ENCODE data around the gene VWC2L.

Gene VWC2L

GRCh38 chr2:214529021-214529420 lies 118.2 kb downstream of the VWC2L start:
- no peaks in the 10 kb centered on the region for H3K4me1 ChIP-seq (ENCODE audit: control insufficient read depth, insufficient read depth, low read length)

DNA sequence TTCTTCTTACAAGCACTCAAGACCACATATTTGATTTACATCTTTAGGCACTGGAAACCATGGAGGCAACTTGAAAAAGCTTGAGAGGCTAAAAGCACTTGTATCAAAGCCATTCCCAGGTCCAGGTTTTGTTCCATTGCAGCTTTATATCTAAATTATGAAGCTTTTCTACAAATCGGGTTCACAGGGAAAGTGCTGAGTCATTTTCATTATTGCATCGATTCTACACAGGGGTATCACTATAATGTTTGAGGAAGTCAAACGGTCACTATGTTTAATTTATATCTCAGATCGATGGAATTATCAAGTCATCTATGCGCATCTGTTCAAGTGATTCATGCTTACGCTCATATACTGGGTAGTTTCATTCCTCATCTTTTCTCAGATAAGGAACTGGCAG lies 118.7 kb downstream of the VWC2L start:
- Histone ChIP-seq H3K36me3 (ENCODE audit: control insufficient read depth, insufficient read depth, low read length) (no peaks in the 10 kb centered on the region), H3K27ac (ENCODE audit: insufficient read depth, low read depth, low read length, poor library complexity, severe bottlenecking) (no peak overlapping the region), H3K9me3 (ENCODE audit: control insufficient read depth, low read length) (no peaks in the 10 kb centered on the region), H3K27me3 (ENCODE audit: control insufficient read depth, insufficient read depth, low read length, poor library complexity, severe bottlenecking) (no peaks in the 10 kb centered on the region), H3K4me1 (ENCODE audit: control insufficient read depth, insufficient read depth, low read length) (no peaks in the 10 kb centered on the region), H3K4me3 (ENCODE audit: insufficient read depth, low read depth, low read length) (no peak overlapping the region)
- 98 to 99% methylated on average over 5 of the region's 6 CpGs for WGBS, 2 experiments

More at GRCh38 chr2:214529021-214529420, 118.2 kb downstream of the VWC2L start:
- H3K4me3 ChIP-seq (ENCODE audit: insufficient read depth, low read depth, low read length) = no peak overlapping the region
- H3K36me3 ChIP-seq (ENCODE audit: control insufficient read depth, insufficient read depth, low read length) = no peaks in the 10 kb centered on the region
- WGBS, 2 experiments = 93 to 94% methylated on average over 5 of the region's 5 CpGs
- no peaks in the 10 kb centered on the region for H3K9me3 ChIP-seq (ENCODE audit: control insufficient read depth, low read length)
- no peak overlapping the region for H3K27ac ChIP-seq (ENCODE audit: insufficient read depth, low read depth, low read length, poor library complexity, severe bottlenecking)
- H3K27me3 ChIP-seq (ENCODE audit: control insufficient read depth, insufficient read depth, low read length, poor library complexity, severe bottlenecking) = no peaks in the 10 kb centered on the region

DNA sequence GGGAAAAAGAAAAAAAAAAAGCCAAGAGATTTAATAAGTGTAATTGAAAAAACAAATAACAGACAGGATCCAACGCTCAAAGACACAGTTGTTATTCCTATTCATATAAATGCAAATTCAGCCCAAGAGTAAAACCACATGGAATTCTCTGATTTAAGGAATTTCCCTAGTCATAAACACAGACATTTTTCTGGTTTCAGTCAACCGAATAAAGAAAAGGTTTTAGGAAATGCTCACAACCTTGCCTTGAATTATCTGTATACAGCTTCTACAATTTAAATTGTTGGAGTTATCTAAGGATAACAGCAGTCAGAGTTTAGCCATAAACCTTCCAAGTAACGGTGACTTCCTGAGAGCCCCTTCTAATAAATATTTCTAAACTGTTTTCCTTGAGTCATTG lies 122.7 kb downstream of the VWC2L start:
- 91 to 92% methylated on average over 3 of the region's 3 CpGs for WGBS, 2 experiments
- H3K4me3 ChIP-seq (ENCODE audit: insufficient read depth, low read depth, low read length) = no peak overlapping the region
- H3K27me3 ChIP-seq (ENCODE audit: control insufficient read depth, insufficient read depth, low read length, poor library complexity, severe bottlenecking) = no peaks in the 10 kb centered on the region
- H3K27ac ChIP-seq (ENCODE audit: insufficient read depth, low read depth, low read length, poor library complexity, severe bottlenecking) = no peak overlapping the region
- H3K9me3 ChIP-seq (ENCODE audit: control insufficient read depth, low read length) = no peaks in the 10 kb centered on the region
- H3K36me3 ChIP-seq (ENCODE audit: control insufficient read depth, insufficient read depth, low read length) = no peaks in the 10 kb centered on the region
- H3K4me1 ChIP-seq (ENCODE audit: control insufficient read depth, insufficient read depth, low read length) = no peaks in the 10 kb centered on the region

DNA sequence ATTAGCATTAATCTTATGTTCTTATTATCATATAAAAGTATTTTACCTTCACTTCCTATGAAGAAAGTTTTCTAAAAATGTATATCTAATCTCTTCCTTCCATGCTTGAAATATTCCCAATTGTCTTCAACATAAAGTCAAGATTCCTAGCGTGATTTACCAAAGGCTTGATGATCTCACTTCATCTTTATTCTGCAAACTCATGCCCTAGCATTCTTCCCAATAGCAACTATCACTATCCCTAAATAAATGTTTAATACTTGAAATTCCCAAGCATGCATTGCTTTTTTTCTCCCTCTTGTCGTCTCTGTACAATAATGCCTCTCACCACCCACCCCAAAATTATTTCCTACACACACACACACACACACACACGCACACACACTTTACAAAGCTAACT lies 125.8 kb downstream of the VWC2L start:
- Histone ChIP-seq H3K9me3 (ENCODE audit: control insufficient read depth, low read length) (no peaks in the 10 kb centered on the region), H3K27me3 (ENCODE audit: control insufficient read depth, insufficient read depth, low read length, poor library complexity, severe bottlenecking) (no peaks in the 10 kb centered on the region), H3K4me3 (ENCODE audit: insufficient read depth, low read depth, low read length) (no peak overlapping the region), H3K4me1 (ENCODE audit: control insufficient read depth, insufficient read depth, low read length) (no peaks in the 10 kb centered on the region), H3K36me3 (ENCODE audit: control insufficient read depth, insufficient read depth, low read length) (no peaks in the 10 kb centered on the region), H3K27ac (ENCODE audit: insufficient read depth, low read depth, low read length, poor library complexity, severe bottlenecking) (no peak overlapping the region)
- WGBS, 2 experiments = 82 to 86% methylated on average over 3 of the region's 3 CpGs

- Histone ChIP-seq H3K9me3 (ENCODE audit: control insufficient read depth, low read length) (no peaks in the 10 kb centered on the region), H3K4me3 (ENCODE audit: insufficient read depth, low read depth, low read length) (no peak overlapping the region), H3K27ac (ENCODE audit: insufficient read depth, low read depth, low read length, poor library complexity, severe bottlenecking) (no peak overlapping the region), H3K27me3 (ENCODE audit: control insufficient read depth, insufficient read depth, low read length, poor library complexity, severe bottlenecking) (no peaks in the 10 kb centered on the region), H3K4me1 (ENCODE audit: control insufficient read depth, insufficient read depth, low read length) (no peaks in the 10 kb centered on the region), H3K36me3 (ENCODE audit: control insufficient read depth, insufficient read depth, low read length) (no peaks in the 10 kb centered on the region)
- 47 to 48% methylated on average over 2 of the region's 3 CpGs for WGBS, 2 experiments
Measured at GRCh38 chr2:214537929-214538328, 127.1 kb downstream of the VWC2L start.

DNA sequence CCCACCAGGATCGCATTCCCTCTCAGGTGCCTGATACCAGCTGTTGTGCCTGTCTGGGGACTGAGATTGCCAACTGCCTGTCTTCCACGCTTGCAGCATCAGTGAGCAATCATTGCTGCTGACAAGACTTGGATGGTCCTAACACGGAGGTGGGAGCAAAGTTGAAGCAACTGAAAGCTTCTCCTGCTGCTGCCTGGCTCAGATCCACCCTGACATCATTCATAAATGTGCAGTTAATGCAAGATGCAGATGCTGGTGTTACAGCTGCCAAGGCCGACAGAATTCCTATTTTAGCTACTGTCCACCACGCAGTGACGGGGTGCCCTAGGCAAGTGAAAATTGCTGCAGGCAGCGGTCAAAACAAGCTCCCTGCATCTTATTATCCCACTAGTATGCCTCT lies 131.4 kb downstream of the VWC2L start:
- 92% methylated on average over 7 of the region's 7 CpGs for WGBS, 2 experiments
- Histone ChIP-seq H3K4me3 (ENCODE audit: insufficient read depth, low read depth, low read length) (no peak overlapping the region), H3K27me3 (ENCODE audit: control insufficient read depth, insufficient read depth, low read length, poor library complexity, severe bottlenecking) (no peaks in the 10 kb centered on the region), H3K9me3 (ENCODE audit: control insufficient read depth, low read length) (no peaks in the 10 kb centered on the region), H3K27ac (ENCODE audit: insufficient read depth, low read depth, low read length, poor library complexity, severe bottlenecking) (no peak overlapping the region), H3K4me1 (ENCODE audit: control insufficient read depth, insufficient read depth, low read length) (no peaks in the 10 kb centered on the region), H3K36me3 (ENCODE audit: control insufficient read depth, insufficient read depth, low read length) (no peaks in the 10 kb centered on the region)

DNA sequence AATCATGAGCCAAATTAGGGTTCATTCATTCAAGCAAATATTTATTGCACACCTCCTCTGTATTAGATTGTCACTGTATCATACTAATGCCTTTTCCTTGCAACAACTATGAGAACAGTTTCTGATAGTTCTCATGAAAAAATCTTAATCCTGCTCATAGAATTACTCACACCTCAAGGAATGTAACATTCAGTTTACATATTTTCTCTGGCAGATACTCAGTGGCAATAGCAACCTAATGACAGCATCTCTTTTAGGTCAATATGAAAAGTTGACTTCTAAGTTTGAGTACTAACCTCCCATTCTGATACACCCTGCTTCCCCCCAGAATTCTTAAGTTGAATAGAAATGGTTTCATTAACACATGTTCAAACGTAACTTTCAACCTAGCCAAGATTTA lies 132.0 kb downstream of the VWC2L start:
- no peaks in the 10 kb centered on the region for H3K36me3 ChIP-seq (ENCODE audit: control insufficient read depth, insufficient read depth, low read length)
- WGBS, 2 experiments = 67% methylated on average over 1 of the region's 1 CpG; no CpG with 5 or more reads in 1 of the 2 experiments
- H3K27me3 ChIP-seq (ENCODE audit: control insufficient read depth, insufficient read depth, low read length, poor library complexity, severe bottlenecking) = no peaks in the 10 kb centered on the region
- no peak overlapping the region for H3K27ac ChIP-seq (ENCODE audit: insufficient read depth, low read depth, low read length, poor library complexity, severe bottlenecking)
- H3K9me3 ChIP-seq (ENCODE audit: control insufficient read depth, low read length) = no peaks in the 10 kb centered on the region
- no peak overlapping the region for H3K4me3 ChIP-seq (ENCODE audit: insufficient read depth, low read depth, low read length)
- no peaks in the 10 kb centered on the region for H3K4me1 ChIP-seq (ENCODE audit: control insufficient read depth, insufficient read depth, low read length)

GRCh38 chr2:214543386-214543955 lies 132.6 kb downstream of the VWC2L start:
- Histone ChIP-seq H3K4me1 (ENCODE audit: control insufficient read depth, insufficient read depth, low read length) (no peaks in the 10 kb centered on the region), H3K4me3 (ENCODE audit: insufficient read depth, low read depth, low read length) (no peak overlapping the region), H3K36me3 (ENCODE audit: control insufficient read depth, insufficient read depth, low read length) (no peaks in the 10 kb centered on the region), H3K27me3 (ENCODE audit: control insufficient read depth, insufficient read depth, low read length, poor library complexity, severe bottlenecking) (no peaks in the 10 kb centered on the region), H3K27ac (ENCODE audit: insufficient read depth, low read depth, low read length, poor library complexity, severe bottlenecking) (no peak overlapping the region), H3K9me3 (ENCODE audit: control insufficient read depth, low read length) (no peaks in the 10 kb centered on the region)
- whole genome bisulfite sequencing, 2 experiments = 95 to 99% methylated on average over 1 to 2 of the region's 2 CpGs

DNA sequence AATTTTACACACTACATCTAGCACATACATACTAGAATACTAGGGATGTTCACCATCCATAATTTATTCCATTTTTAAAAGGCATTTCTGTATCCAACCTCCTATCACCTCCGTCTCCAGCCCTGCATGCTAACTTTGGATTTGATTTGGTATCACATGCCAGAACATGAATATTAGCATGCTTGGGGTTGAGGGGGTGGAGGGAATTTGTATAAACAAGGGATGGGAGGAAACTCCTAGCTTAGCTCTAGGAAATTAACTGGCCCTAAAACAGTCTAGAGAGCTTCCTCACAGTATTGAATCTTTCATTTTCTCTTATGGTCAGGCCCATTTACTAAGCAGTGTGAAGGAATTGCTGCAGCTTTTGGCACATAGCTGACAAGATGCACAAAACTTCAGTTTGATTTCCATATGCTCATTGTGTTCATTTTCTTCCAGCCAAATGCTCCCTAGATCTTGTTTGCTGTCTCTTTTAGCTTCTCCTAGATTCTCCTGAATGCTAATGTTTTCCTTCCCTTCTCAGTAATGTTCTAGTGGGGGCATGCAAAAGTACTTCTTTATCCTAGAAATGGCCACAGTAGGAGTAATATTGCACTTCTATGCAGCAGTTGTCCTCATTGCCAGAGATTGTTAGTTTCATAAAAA lies 135.2 kb downstream of the VWC2L start:
- WGBS, 2 experiments = 75% methylated on average over 1 of the region's 1 CpG; no CpG with 5 or more reads in 1 of the 2 experiments
- Histone ChIP-seq H3K36me3 (ENCODE audit: control insufficient read depth, insufficient read depth, low read length) (no peaks in the 10 kb centered on the region), H3K4me1 (ENCODE audit: control insufficient read depth, insufficient read depth, low read length) (no peaks in the 10 kb centered on the region), H3K27ac (ENCODE audit: insufficient read depth, low read depth, low read length, poor library complexity, severe bottlenecking) (no peak overlapping the region), H3K9me3 (ENCODE audit: control insufficient read depth, low read length) (no peaks in the 10 kb centered on the region), H3K27me3 (ENCODE audit: control insufficient read depth, insufficient read depth, low read length, poor library complexity, severe bottlenecking) (no peaks in the 10 kb centered on the region), H3K4me3 (ENCODE audit: insufficient read depth, low read depth, low read length) (no peak overlapping the region)

DNA sequence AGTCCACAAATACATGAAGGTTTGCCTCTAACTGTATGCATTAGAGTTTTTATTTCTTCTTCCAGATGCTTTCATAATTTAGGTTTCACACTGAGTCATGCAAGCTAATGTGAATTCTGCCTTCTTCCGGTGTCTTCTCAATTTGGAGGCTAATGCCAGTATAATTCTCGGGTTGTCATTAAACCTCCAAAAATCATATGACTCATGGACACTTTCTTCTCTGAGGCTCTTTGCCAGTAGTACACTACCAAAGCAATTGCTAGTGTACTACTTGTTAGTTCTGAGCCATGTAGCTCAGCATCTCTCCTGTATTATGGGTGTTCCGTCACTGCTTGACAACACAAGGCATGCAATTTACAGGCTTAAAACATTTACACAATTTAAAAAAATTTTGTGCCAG lies 137.1 kb downstream of the VWC2L start:
- H3K4me3 ChIP-seq (ENCODE audit: insufficient read depth, low read depth, low read length) = no peak overlapping the region
- H3K4me1 ChIP-seq (ENCODE audit: control insufficient read depth, insufficient read depth, low read length) = no peaks in the 10 kb centered on the region
- no peak overlapping the region for H3K27ac ChIP-seq (ENCODE audit: insufficient read depth, low read depth, low read length, poor library complexity, severe bottlenecking)
- WGBS, 2 experiments = 48 to 63% methylated on average over 2 to 3 of the region's 3 CpGs
- no peaks in the 10 kb centered on the region for H3K9me3 ChIP-seq (ENCODE audit: control insufficient read depth, low read length)
- H3K27me3 ChIP-seq (ENCODE audit: control insufficient read depth, insufficient read depth, low read length, poor library complexity, severe bottlenecking) = no peaks in the 10 kb centered on the region
- H3K36me3 ChIP-seq (ENCODE audit: control insufficient read depth, insufficient read depth, low read length) = no peaks in the 10 kb centered on the region
